Type B pancreatic cell (in vitro differentiated cells): ENCODE data around the gene EMX1. TPM values are rescaled to one million over a fixed set of nuclear protein-coding genes. Genes with fewer than 3 reads are reported as not detected.

ENCODE experiments used
- DNase-seq: peaks from one replicate; pipeline ENCODE4 v3.0.0; 2021; ENCODE audit warnings: mixed read lengths; ENCODE audit not compliant: unreplicated experiment; ENCODE audit errors: extremely low spot score
- H3K27ac Mint-ChIP-seq: 2 replicates; pipeline ENCODE4 v1.8.0; 2021; ENCODE audit warnings: mild to moderate bottlenecking, mixed read lengths
- H3K27me3 Mint-ChIP-seq: 2 replicates; pipeline ENCODE4 v1.8.0; 2021; ENCODE audit warnings: mixed read lengths
- H3K36me3 Mint-ChIP-seq: 2 replicates; pipeline ENCODE4 v1.8.0; 2021; ENCODE audit warnings: mixed read lengths
- H3K4me1 Mint-ChIP-seq: one replicate; pipeline ENCODE4 v1.8.0; 2021; ENCODE audit warnings: mixed read lengths; ENCODE audit not compliant: unreplicated experiment
- H3K4me3 Mint-ChIP-seq: 2 replicates; pipeline ENCODE4 v1.8.0; 2021; ENCODE audit warnings: mild to moderate bottlenecking, mixed read lengths
- H3K9me3 Mint-ChIP-seq: 2 replicates; pipeline ENCODE4 v1.8.0; 2021; ENCODE audit warnings: mixed read lengths
- CTCF ChIP-seq: fragments of 200-600 bp; sonication (generic); conservative IDR thresholded peaks from 2 replicates; pipeline ENCODE4 v1.5.0; 2021; ENCODE audit warnings: antibody characterized with exemption, mild to moderate bottlenecking
- total RNA-seq: library from RNA; stranded (reverse); gene quantifications from 2 replicates; pipeline ENCODE4 v1.2.1, GENCODE V29; 2021; ENCODE audit warnings: low replicate concordance

The EMX1 gene
- total RNA-seq, 1 donor from 2014 or later, result 0.97 TPM

- Mint-ChIP-seq H3K27me3 (peaks cover 4% of the 10 kb centered on the region), H3K4me3 (no peak overlapping the region), H3K27ac (no peak overlapping the region), H3K36me3 (peaks cover 6% of the 10 kb centered on the region), H3K9me3 (no peaks in the 10 kb centered on the region), H3K4me1 (peaks cover 6% of the 10 kb centered on the region)
- TF ChIP-seq CTCF, result no peak
- DNase-seq, result no peak
Measured at GRCh38 chr2:72953528-72953927, 36.2 kb downstream of the EMX1 start.

- Mint-ChIP-seq H3K36me3 (peaks cover 6% of the 10 kb centered on the region), H3K9me3 (no peaks in the 10 kb centered on the region)
- DNase-seq, result no peak
Measured at GRCh38 chr2:72953976-72954375, 36.7 kb downstream of the EMX1 start.

GRCh38 chr2:72954376-72955227 lies 37.3 kb downstream of the EMX1 start:
- Mint-ChIP-seq H3K4me3 (no peak overlapping the region), H3K36me3 (peaks cover 6% of the 10 kb centered on the region), H3K9me3 (no peaks in the 10 kb centered on the region), H3K27me3 (peaks cover 4% of the 10 kb centered on the region), H3K27ac (no peak overlapping the region), H3K4me1 (peaks cover 6% of the 10 kb centered on the region)
- no peak for DNase-seq
- no peak for TF ChIP-seq CTCF

More at GRCh38 chr2:72953976-72954375, 36.7 kb downstream of the EMX1 start:
- TF ChIP-seq CTCF, result no peak
- no peak overlapping the region for H3K4me3 Mint-ChIP-seq
- H3K27ac Mint-ChIP-seq, result no peak overlapping the region
- peaks cover 4% of the 10 kb centered on the region for H3K27me3 Mint-ChIP-seq
- peaks cover 6% of the 10 kb centered on the region for H3K4me1 Mint-ChIP-seq

- Mint-ChIP-seq H3K36me3 (peaks cover 6% of the 10 kb centered on the region), H3K27ac (peak overlapping the region; percentile 58), H3K27me3 (peaks cover 4% of the 10 kb centered on the region), H3K4me3 (peak overlapping the region; percentile 17), H3K4me1 (peaks cover 6% of the 10 kb centered on the region), H3K9me3 (no peaks in the 10 kb centered on the region)
- no peak for TF ChIP-seq CTCF
- no peak for DNase-seq
Measured at GRCh38 chr2:72955228-72956049, 38.1 kb downstream of the EMX1 start.

- Mint-ChIP-seq H3K4me1 (peaks cover 6% of the 10 kb centered on the region), H3K4me3 (no peak overlapping the region), H3K36me3 (peaks cover 6% of the 10 kb centered on the region), H3K27ac (no peak overlapping the region), H3K9me3 (no peaks in the 10 kb centered on the region), H3K27me3 (peaks cover 4% of the 10 kb centered on the region)
- no peak for DNase-seq
- no peak for TF ChIP-seq CTCF
Measured at GRCh38 chr2:72956050-72956395, 38.7 kb downstream of the EMX1 start.
